Left lung (tissue), 10 donors: ENCODE data around the gene SLC25A26. TPM values are rescaled to one million over a fixed set of nuclear protein-coding genes. Genes with fewer than 3 reads are reported as not detected.
A peak's percentile ranks its signal among the peaks of the same experiment; 100 is the strongest.

ENCODE experiments used
- ATAC-seq: fragments of 200-7000 bp; cut with Tn5 transposase; one replicate; pipeline ENCODE4 v1.9.1; 2020; ENCODE audit warnings: moderate library complexity
- DNase-seq, 4 donors: peaks; one replicate each; pipeline ENCODE4 v3.0.0-alpha.2; 2013 to 2020
- H3K27ac ChIP-seq, 2 donors: fragments of 200-600 bp; sonication (generic) in 1 of 2; one replicate each; pipeline versions ENCODE4 v1.5.0 to v1.8.0; 2020 to 2021
- H3K27me3 ChIP-seq, 2 donors: fragments of 200-600 bp; sonication (generic) in 1 of 2; one replicate each; pipeline versions ENCODE4 v1.5.0 to v1.8.0; 2020 to 2021
- H3K36me3 ChIP-seq, 2 donors: fragments of 200-600 bp; sonication (generic) in 1 of 2; one replicate each; pipeline versions ENCODE4 v1.5.0 to v1.8.0; 2020 to 2021
- H3K4me1 ChIP-seq, 2 donors: fragments of 200-600 bp; one replicate each; pipeline ENCODE4 v1.8.0; 2021
- H3K4me3 ChIP-seq, 2 donors: fragments of 200-600 bp; sonication (generic) in 1 of 2; one replicate each; pipeline versions ENCODE4 v1.5.0 to v1.8.0; 2020 to 2021; ENCODE audit warnings: mild to moderate bottlenecking in 1 of 2
- H3K9me3 ChIP-seq, 2 donors: fragments of 200-600 bp; sonication (generic) in 1 of 2; one replicate each; pipeline versions ENCODE4 v1.5.0 to v1.8.0; 2020 to 2021
- CTCF ChIP-seq, 2 donors: fragments of 200-600 bp; sonication (generic) in 1 of 2; IDR thresholded peaks; one replicate each; pipeline versions ENCODE4 v1.5.0 to v1.8.0; 2021; ENCODE audit warnings: antibody characterized with exemption in 2 of 2
- intact Hi-C, 2 donors: fragments of 100-400 bp; cut with DNase I; formaldehyde crosslinking; loops; one replicate each; pipeline versions ENCODE4 v1.11.2 to v1.14.2; 2022
- polyA plus RNA-seq, 6 donors: library from polyadenylated mRNA; unstranded; fragments of 120-200 nt; gene quantifications; one replicate each; pipeline ENCODE4 v1.2.1, GENCODE V29; 2013; ENCODE audit not compliant: insufficient read length in 6 of 6
- total RNA-seq, 2 donors: library from RNA; stranded (reverse); fragmentation: NEBNext Ultra II Directional; extraction: Animal tissue kit (Norgen Biotek cat#: 25700); gene quantifications; one replicate each; pipeline ENCODE4 v1.2.1, GENCODE V29; 2021
- donor health status: DM: no; HTN: yes; CAD: no.
- donor health status: DM: no; HTN: no; CAD: no.

The SLC25A26 gene
- total and polyA plus RNA-seq, 8 donors, result 14.2 to 26.2 (median 22.4) TPM

GRCh38 chr3:66396888-66397287 lies 176.1 kb downstream of the SLC25A26 start:
- no peaks in the 10 kb centered on the region for H3K27me3 ChIP-seq
- H3K36me3 ChIP-seq, result peaks cover 0 to 62% of the 10 kb centered on the region in 2 donors
- DNase-seq (peak in 1 of 4 donors; percentile 28), ATAC-seq (no peak)
- H3K4me3 ChIP-seq, result no peak overlapping the region
- H3K27ac ChIP-seq, result no peak overlapping the region
- intact Hi-C loops, result no loop called here
- no peaks in the 10 kb centered on the region for H3K4me1 ChIP-seq
- no peaks in the 10 kb centered on the region for H3K9me3 ChIP-seq
- no peak for TF ChIP-seq CTCF (IDR thresholded peaks at IDR 0.05)

- Histone ChIP-seq H3K27ac (peak overlapping the region in 1 of 2 donors; percentile 10), H3K4me1 (no peaks in the 10 kb centered on the region), H3K4me3 (no peak overlapping the region), H3K27me3 (no peaks in the 10 kb centered on the region), H3K9me3 (no peaks in the 10 kb centered on the region), H3K36me3 (peaks cover 0 to 55% of the 10 kb centered on the region in 2 donors)
- intact Hi-C loops, result no loop called here
- no peak for TF ChIP-seq CTCF (IDR thresholded peaks at IDR 0.05)
- DNase-seq (peak in 1 of 4 donors; percentile 26), ATAC-seq (no peak)
Observed at GRCh38 chr3:66397745-66398144, 176.9 kb downstream of the SLC25A26 start.

GRCh38 chr3:66398228-66399025 lies 177.6 kb downstream of the SLC25A26 start:
- H3K27me3 ChIP-seq, result no peaks in the 10 kb centered on the region
- ATAC-seq (no peak), DNase-seq (peak in 1 of 4 donors; percentile 36)
- H3K4me1 ChIP-seq, result no peaks in the 10 kb centered on the region
- no peak overlapping the region for H3K4me3 ChIP-seq
- H3K36me3 ChIP-seq, result peaks cover 0 to 51% of the 10 kb centered on the region in 2 donors
- intact Hi-C loops, result no loop called here
- no peaks in the 10 kb centered on the region for H3K9me3 ChIP-seq
- peak overlapping the region in 1 of 2 donors; percentile 10 for H3K27ac ChIP-seq
- TF ChIP-seq CTCF (IDR thresholded peaks at IDR 0.05), result no peak

GRCh38 chr3:66399529-66400232 lies 178.9 kb downstream of the SLC25A26 start:
- peaks cover 0 to 52% of the 10 kb centered on the region in 2 donors for H3K36me3 ChIP-seq
- intact Hi-C loops, result loop anchor here in 1 of 2 donors (10.0 kb wide), 1 partner anchor 415 kb away; no protein-coding TSS in a partner anchor

More at GRCh38 chr3:66399529-66400232, 178.9 kb downstream of the SLC25A26 start:
- TF ChIP-seq CTCF (IDR thresholded peaks at IDR 0.05), result no peak
- Histone ChIP-seq H3K9me3 (no peaks in the 10 kb centered on the region), H3K27ac (no peak overlapping the region), H3K4me1 (no peaks in the 10 kb centered on the region), H3K4me3 (no peak overlapping the region), H3K27me3 (no peaks in the 10 kb centered on the region)
- DNase-seq, result peak in 1 of 4 donors; percentile 15
- ATAC-seq, result no peak
